B cell (primary cell): Measurements from ENCODE around the gene PCDHA10. TPM values are rescaled to one million over a fixed set of nuclear protein-coding genes. Genes with fewer than 3 reads are reported as not detected.

ENCODE experiments used
- ATAC-seq: fragments of 200-7000 bp; cut with Tn5 transposase; one replicate; pipeline ENCODE4 v1.10.0; 2021; ENCODE audit warnings: low read depth, mild to moderate bottlenecking, moderate number of reproducible peaks, moderate library complexity
- CTCF ChIA-PET: fragments of 350-600 bp; sonication (Branson Sonifier 250); formaldehyde crosslinking; loops from one replicate; lab custom pipeline; 2021; ENCODE audit warnings: antibody characterized with exemption, inconsistent platforms; lab: Charles Lee
- POLR2A ChIA-PET: fragments of 350-600 bp; sonication (Branson Sonifier 250); formaldehyde crosslinking; loops from one replicate; lab custom pipeline; 2021; ENCODE audit warnings: antibody characterized with exemption; lab: Charles Lee
- DNase-seq: peaks from one replicate; pipeline ENCODE4 v3.0.0; 2013
- H2AFZ ChIP-seq: 2 replicates; pipeline ENCODE4 v1.6.1; 2012; ENCODE audit warnings: mild to moderate bottlenecking, low read depth, low read length; ENCODE audit not compliant: insufficient read depth, poor library complexity, severe bottlenecking
- H3K27ac ChIP-seq, 2 donors: 1 replicate in 1 of 2; 2 replicates in 1 of 2; pipeline ENCODE4 v1.5.1; 2012 to 2013; ENCODE audit warnings: low read length in 2 of 2, mild to moderate bottlenecking in 2 of 2, moderate library complexity in 1 of 2
- H3K27me3 ChIP-seq, 4 experiments: fragments of 200-600 bp in 1 of 4; sonication (generic) in 1 of 4; replicated peaks in 1 of 4; 1 replicate in 2 of 4; 2 replicates in 2 of 4; pipeline versions ENCODE4 v1.6.1 to v1.7.0; 2013 to 2016; ENCODE audit warnings: low read length in 3 of 4, mild to moderate bottlenecking in 2 of 4, mixed read lengths in 1 of 4, moderate library complexity in 1 of 4; ENCODE audit not compliant: insufficient read depth in 4 of 4, control insufficient read depth in 3 of 4; ENCODE audit errors: control extremely low read depth in 1 of 4
- H3K36me3 ChIP-seq, 2 experiments: replicated peaks in 1 of 2; 1 replicate in 1 of 2; 2 replicates in 1 of 2; pipeline versions ENCODE4 v1.6.1 to v1.7.1; 2013; ENCODE audit warnings: low read length in 1 of 2; ENCODE audit not compliant: insufficient read depth in 2 of 2, control insufficient read depth in 1 of 2; ENCODE audit errors: control extremely low read depth in 1 of 2, extremely low read depth in 1 of 2
- H3K4me1 ChIP-seq, 2 donors: fragments of 200-600 bp in 1 of 2; sonication (generic) in 1 of 2; 1 replicate in 1 of 2; 2 replicates in 1 of 2; pipeline versions ENCODE4 v1.5.1 to v1.6.1; 2013 to 2017; ENCODE audit warnings: low read length in 2 of 2; ENCODE audit not compliant: control insufficient read depth in 2 of 2, insufficient read depth in 2 of 2
- H3K4me2 ChIP-seq: replicated peaks from 2 replicates; pipeline ENCODE3; 2012; ENCODE audit warnings: mild to moderate bottlenecking, low read depth, low read length; ENCODE audit not compliant: poor library complexity, severe bottlenecking
- H3K4me3 ChIP-seq, 5 experiments: fragments of 200-600 bp in 1 of 5; sonication (generic) in 1 of 5; 1 replicate in 3 of 5; 2 replicates in 2 of 5; pipeline versions ENCODE4 v1.5.1 to v1.7.0; 2011 to 2016; ENCODE audit warnings: low read length in 4 of 5, mild to moderate bottlenecking in 4 of 5, low read depth in 2 of 5, control low read depth in 1 of 5, moderate library complexity in 1 of 5; ENCODE audit not compliant: insufficient read depth in 1 of 5; ENCODE audit errors: control extremely low read depth in 1 of 5, extremely low read depth in 1 of 5
- H3K79me2 ChIP-seq: fragments of 200-600 bp; sonication (generic); one replicate; pipeline ENCODE4 v1.6.0; 2016; ENCODE audit warnings: low read length; ENCODE audit not compliant: control insufficient read depth, insufficient read depth
- H3K9ac ChIP-seq: fragments of 200-600 bp; sonication (generic); 2 replicates; pipeline ENCODE4 v1.6.1; 2017; ENCODE audit warnings: mild to moderate bottlenecking, low read length, moderate library complexity
- H3K9me3 ChIP-seq, 3 donors: one replicate each; pipeline versions ENCODE4 v1.6.1 to v1.7.1; 2013; ENCODE audit warnings: low read length in 2 of 3; ENCODE audit not compliant: control insufficient read depth in 2 of 3, insufficient read depth in 1 of 3; ENCODE audit errors: control extremely low read depth in 1 of 3
- H4K20me1 ChIP-seq: 2 replicates; pipeline ENCODE4 v1.6.0; 2012; ENCODE audit warnings: mild to moderate bottlenecking, low read length; ENCODE audit not compliant: insufficient read depth, control insufficient read depth, poor library complexity, severe bottlenecking
- H3K27ac Mint-ChIP-seq: one replicate; pipeline ENCODE4 v1.8.0; 2021; ENCODE audit warnings: mixed read lengths
- H3K27me3 Mint-ChIP-seq: one replicate; pipeline ENCODE4 v1.8.0; 2021; ENCODE audit warnings: mixed read lengths
- H3K4me1 Mint-ChIP-seq: one replicate; pipeline ENCODE4 v1.8.0; 2021; ENCODE audit warnings: mixed read lengths
- H3K4me3 Mint-ChIP-seq: one replicate; pipeline ENCODE4 v1.8.0; 2021; ENCODE audit warnings: mixed read lengths
- H3K9me3 Mint-ChIP-seq: one replicate; pipeline ENCODE4 v1.8.0; 2022; ENCODE audit warnings: mixed read lengths; ENCODE audit not compliant: insufficient read depth
- CTCF ChIP-seq: fragments of 200-600 bp; IDR thresholded peaks from one replicate; pipeline ENCODE4 v1.8.0; 2022; ENCODE audit warnings: antibody characterized with exemption, mild to moderate bottlenecking
- EZH2 ChIP-seq: IDR thresholded peaks from 2 replicates; pipeline ENCODE4 v1.6.1; 2012; ENCODE audit warnings: borderline replicate concordance, low read depth, mild to moderate bottlenecking, moderate library complexity, low read length; ENCODE audit not compliant: insufficient read depth, poor library complexity, severe bottlenecking
- WGBS: methylation state at CpG from one replicate; pipeline ENCODE4 v1.1.5; 2013; ENCODE audit warnings: missing lambda C conversion rate; ENCODE audit not compliant: insufficient coverage; 5-methylcytosine and 5-hydroxymethylcytosine counted together
- intact Hi-C: fragments of 100-400 bp; cut with micrococcal nuclease; formaldehyde crosslinking; loops from one replicate; pipeline ENCODE4 v1.10.0; 2022
- polyA plus RNA-seq: library from polyadenylated mRNA; depleted of rRNA; stranded (reverse); fragments of >200 nt; gene quantifications from 2 replicates; pipeline ENCODE4 v1.2.3, GENCODE V29; 2012
- total RNA-seq, 2 donors: library from RNA; stranded (reverse); fragments of 120-200 nt in 1 of 2; gene quantifications; 1 replicate in 1 of 2; 2 replicates in 1 of 2; pipeline versions ENCODE4 v1.2.3 to v1.2.4, GENCODE V29; 2013 to 2022

The PCDHA10 gene
- total and polyA plus RNA-seq, 2 donors (not counting 1 experiment from before 2014, with no cell fraction given): not detected

GRCh38 chr5:140883927-140884697, 28.4 kb downstream of the PCDHA10 start:
- intact Hi-C loops: no loop called here
- Histone ChIP-seq H3K4me3 (no peak overlapping the region), H4K20me1 (no peaks in the 10 kb centered on the region), H2AFZ (no peak overlapping the region), H3K79me2 (no peaks in the 10 kb centered on the region), H3K9me3 (peaks cover 3 to 27% (median 9%) of the 10 kb centered on the region in 3 donors), H3K36me3 (no peaks in the 10 kb centered on the region), H3K27ac (no peak overlapping the region), H3K4me1 (no peaks in the 10 kb centered on the region), H3K4me2 (no peak overlapping the region), H3K9ac (no peak overlapping the region), H3K27me3 (peaks cover 0 to 13% (median 3%) of the 10 kb centered on the region in 4 experiments)
- DNase-seq (no peak), ATAC-seq (no peak)
- peaks cover 20% of the 10 kb centered on the region for H3K27me3 Mint-ChIP-seq
- peaks cover 8% of the 10 kb centered on the region for H3K9me3 Mint-ChIP-seq
- POLR2A ChIA-PET: no interaction called here
- TF ChIP-seq EZH2: no peak
- TF ChIP-seq CTCF: no peak
- no peaks in the 10 kb centered on the region for H3K4me1 Mint-ChIP-seq
- CTCF ChIA-PET: no interaction called here
- no peak overlapping the region for H3K4me3 Mint-ChIP-seq
- no peak overlapping the region for H3K27ac Mint-ChIP-seq
- 59% methylated on average over 79 of the region's 79 CpGs for WGBS

- no peak overlapping the region for H3K27ac ChIP-seq
- ATAC-seq (no peak), DNase-seq (no peak)
- H3K4me1 ChIP-seq: no peaks in the 10 kb centered on the region
- H3K27ac Mint-ChIP-seq: no peak overlapping the region
- H3K36me3 ChIP-seq: no peaks in the 10 kb centered on the region
- no CpG with 5 or more reads among the region's 1 CpG for WGBS
- H3K9me3 Mint-ChIP-seq: peaks cover under 1% of the 10 kb centered on the region
- no peak overlapping the region for H2AFZ ChIP-seq
- no peaks in the 10 kb centered on the region for H3K79me2 ChIP-seq
- no peaks in the 10 kb centered on the region for H4K20me1 ChIP-seq
- H3K27me3 Mint-ChIP-seq: peaks cover 4% of the 10 kb centered on the region
- intact Hi-C loops: no loop called here
- ChIA-PET CTCF (no interaction called here), POLR2A (no interaction called here)
- H3K4me2 ChIP-seq: no peak overlapping the region
- no peak overlapping the region for H3K9ac ChIP-seq
- no peak overlapping the region for H3K4me3 ChIP-seq
- H3K4me3 Mint-ChIP-seq: no peak overlapping the region
- no peaks in the 10 kb centered on the region for H3K27me3 ChIP-seq
- peaks cover 0 to 17% (median 0%) of the 10 kb centered on the region in 3 donors for H3K9me3 ChIP-seq
- H3K4me1 Mint-ChIP-seq: no peaks in the 10 kb centered on the region
- TF ChIP-seq EZH2 (no peak), CTCF (no peak)
These were observed 60.6 kb downstream of the PCDHA10 start for GRCh38 chr5:140916325-140916724.
